Measurements from ENCODE around the gene U2AF2. TPM values are rescaled to one million over a fixed set of nuclear protein-coding genes. Genes with fewer than 3 reads are reported as not detected.

The U2AF2 gene
- total RNA-seq, 6 experiments from 2014 or later: 55.1 to 75.6 (median 63.5) TPM

DNA sequence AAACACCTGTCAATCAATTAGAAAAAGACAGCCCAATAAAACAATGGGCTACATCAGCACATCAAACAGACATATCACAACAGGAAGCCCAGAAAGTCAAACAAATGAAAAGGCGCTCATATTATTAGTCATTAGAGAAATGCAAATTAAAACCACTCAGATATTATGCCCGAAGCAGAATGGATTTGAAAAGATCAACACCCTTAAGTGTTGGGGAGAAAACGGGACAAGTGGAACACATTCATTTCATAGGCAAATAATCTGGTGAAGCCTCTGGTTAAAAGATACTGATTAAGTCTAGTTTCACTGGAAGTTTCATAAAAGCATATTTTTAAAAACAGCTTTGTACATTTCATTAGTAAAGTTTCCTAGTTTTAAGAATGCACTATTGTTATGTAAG lies 66.0 kb downstream of the U2AF2 start:
- WGBS (ENCODE audit: insufficient coverage, low coverage, low lambda C conversion rate, missing lambda C conversion rate): 64% methylated on average over 3 of the region's 3 CpGs
- Histone ChIP-seq H3K27me3 (no peaks in the 10 kb centered on the region), H3K4me1 (no peaks in the 10 kb centered on the region), H3K9me3 (no peaks in the 10 kb centered on the region), H3K27ac (no peak overlapping the region), H3K4me3 (no peak overlapping the region), H3K36me3 (no peaks in the 10 kb centered on the region)
- DNase-seq (no peak), ATAC-seq (no peak)
- intact Hi-C loops (cut with DNase I): no loop called here
- TF ChIP-seq POLR2A (IDR thresholded peaks at IDR 0.05): no peak
- TF ChIP-seq, protein P1, sequence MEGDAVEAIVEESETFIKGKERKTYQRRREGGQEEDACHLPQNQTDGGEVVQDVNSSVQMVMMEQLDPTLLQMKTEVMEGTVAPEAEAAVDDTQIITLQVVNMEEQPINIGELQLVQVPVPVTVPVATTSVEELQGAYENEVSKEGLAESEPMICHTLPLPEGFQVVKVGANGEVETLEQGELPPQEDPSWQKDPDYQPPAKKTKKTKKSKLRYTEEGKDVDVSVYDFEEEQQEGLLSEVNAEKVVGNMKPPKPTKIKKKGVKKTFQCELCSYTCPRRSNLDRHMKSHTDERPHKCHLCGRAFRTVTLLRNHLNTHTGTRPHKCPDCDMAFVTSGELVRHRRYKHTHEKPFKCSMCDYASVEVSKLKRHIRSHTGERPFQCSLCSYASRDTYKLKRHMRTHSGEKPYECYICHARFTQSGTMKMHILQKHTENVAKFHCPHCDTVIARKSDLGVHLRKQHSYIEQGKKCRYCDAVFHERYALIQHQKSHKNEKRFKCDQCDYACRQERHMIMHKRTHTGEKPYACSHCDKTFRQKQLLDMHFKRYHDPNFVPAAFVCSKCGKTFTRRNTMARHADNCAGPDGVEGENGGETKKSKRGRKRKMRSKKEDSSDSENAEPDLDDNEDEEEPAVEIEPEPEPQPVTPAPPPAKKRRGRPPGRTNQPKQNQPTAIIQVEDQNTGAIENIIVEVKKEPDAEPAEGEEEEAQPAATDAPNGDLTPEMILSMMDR (IDR thresholded peaks at IDR 0.05): no peak

DNA sequence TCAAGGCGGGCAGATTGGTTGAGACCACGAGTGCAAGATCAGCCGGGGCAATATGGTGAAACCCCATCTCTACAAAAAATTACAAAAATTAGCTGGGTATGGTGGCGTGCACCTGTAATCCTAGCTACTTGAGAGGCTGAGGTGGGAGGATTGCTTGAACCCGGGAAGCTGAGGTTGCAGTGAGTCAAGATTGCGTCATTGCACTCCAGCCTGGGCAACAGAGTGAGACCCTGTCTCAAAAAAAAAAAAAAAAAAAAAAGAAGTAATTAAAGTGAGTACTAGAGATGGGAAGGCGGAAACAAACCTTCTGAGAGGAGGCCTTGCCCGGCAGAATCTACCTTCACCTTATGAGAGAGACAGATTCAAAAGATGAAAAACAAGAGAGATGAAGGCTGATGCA lies 68.7 kb downstream of the U2AF2 start:
- H3K27me3 ChIP-seq: no peaks in the 10 kb centered on the region
- intact Hi-C loops (cut with DNase I): no loop called here
- H3K4me1 ChIP-seq: no peaks in the 10 kb centered on the region
- TF ChIP-seq, protein P1 (IDR thresholded peaks at IDR 0.05): no peak
- TF ChIP-seq POLR2A (IDR thresholded peaks at IDR 0.05): no peak
- ATAC-seq: no peak
- H3K9me3 ChIP-seq: no peaks in the 10 kb centered on the region
- no peaks in the 10 kb centered on the region for H3K36me3 ChIP-seq
- DNase-seq: no peak
- WGBS (ENCODE audit: insufficient coverage, low coverage, low lambda C conversion rate, missing lambda C conversion rate): 90% methylated on average over 3 of the region's 8 CpGs
- H3K4me3 ChIP-seq: no peak overlapping the region
- no peak overlapping the region for H3K27ac ChIP-seq

Small RNAs within 50 kb of the gene (small RNA-seq; reads per million reads assigned to genes)
- gene AC010525.2: 0 reads per million in 2 experiments

Other genes with a start within 250 kb of the U2AF2 start
- gene UBE2S, start 247.2 kb upstream of the U2AF2 start, total RNA-seq: 10 to 100 TPM in 3 of 6 experiments, 1 to 10 TPM in 3; 4.3 to 16.4 (median 9.1) TPM
- under 1 TPM in 1 of 6 experiments, not detected in 5; 0.04 TPM for gene SHISA7, start 211.7 kb upstream of the U2AF2 start, total RNA-seq
- 100 to 1,000 TPM in 3 of 6 experiments, 10 to 100 TPM in 3; 69.4 to 222 (median 100) TPM for gene ISOC2, start 193.4 kb upstream of the U2AF2 start, total RNA-seq
- gene C19orf85, start 190.3 kb upstream of the U2AF2 start, total RNA-seq: not detected
- gene ZNF628, start 178.4 kb upstream of the U2AF2 start, total RNA-seq: 1 to 10 TPM; 3.4 to 9.2 (median 4.4) TPM
- gene NAT14, start 169.8 kb upstream of the U2AF2 start, total RNA-seq: 1 to 10 TPM; 2.5 to 6.0 (median 3.9) TPM
- 1 to 10 TPM in 4 of 6 experiments, under 1 TPM in 2; 0.35 to 1.6 (median 1.2) TPM for gene SSC5D, start 166.6 kb upstream of the U2AF2 start, total RNA-seq
- not detected for gene SBK2, start 117.9 kb upstream of the U2AF2 start, total RNA-seq
- gene SBK3, start 109.5 kb upstream of the U2AF2 start, total RNA-seq: under 1 TPM in 2 of 6 experiments, not detected in 4; 0.33 to 0.56 TPM
- 1 to 10 TPM; 1.9 to 4.6 (median 3.6) TPM for gene ZNF579, start 74.2 kb upstream of the U2AF2 start, total RNA-seq
- 10 to 100 TPM in 1 of 6 experiments, 1 to 10 TPM in 5; 3.0 to 13.1 (median 5.1) TPM for gene FIZ1, start 55.5 kb upstream of the U2AF2 start, total RNA-seq
- 10 to 100 TPM in 4 of 6 experiments, 1 to 10 TPM in 2; 8.2 to 21.0 (median 11.3) TPM for gene ZNF524, start 54.7 kb upstream of the U2AF2 start, total RNA-seq
- 1 to 10 TPM; 4.2 to 6.0 (median 4.7) TPM for gene ZNF865, start 49.4 kb upstream of the U2AF2 start, total RNA-seq
- gene ZNF784, start 30.5 kb upstream of the U2AF2 start, total RNA-seq: 1 to 10 TPM; 2.9 to 5.5 (median 4.1) TPM
- gene ZNF580, start 14.0 kb upstream of the U2AF2 start, total RNA-seq: 10 to 100 TPM in 1 of 6 experiments, 1 to 10 TPM in 5; 5.4 to 11.6 (median 6.5) TPM
- gene ZNF581, start 11.4 kb upstream of the U2AF2 start, total RNA-seq: 1 to 10 TPM; 2.7 to 7.3 (median 5.1) TPM
- 10 to 100 TPM in 3 of 6 experiments, 1 to 10 TPM in 3; 6.1 to 19.7 (median 9.8) TPM for gene CCDC106, start 6.8 kb upstream of the U2AF2 start, total RNA-seq
- gene EPN1, start 20.2 kb downstream of the U2AF2 start, total RNA-seq: 100 to 1,000 TPM in 5 of 6 experiments, 10 to 100 TPM in 1; 88.9 to 162 (median 107) TPM
- not detected for gene NLRP9, start 83.4 kb downstream of the U2AF2 start, total RNA-seq
- under 1 TPM in 4 of 6 experiments, not detected in 2; 0.31 to 0.99 (median 0.39) TPM for gene RFPL4A, start 104.1 kb downstream of the U2AF2 start, total RNA-seq
- under 1 TPM in 2 of 6 experiments, not detected in 4; 0.57 to 0.79 TPM for gene RFPL4AL1, start 114.1 kb downstream of the U2AF2 start, total RNA-seq
- under 1 TPM; 0.22 to 0.92 (median 0.25) TPM for gene NLRP11, start 177.0 kb downstream of the U2AF2 start, total RNA-seq
- gene NLRP4, start 181.5 kb downstream of the U2AF2 start, total RNA-seq: not detected